ENCODE results near the gene GNPAT. TPM values are rescaled to one million over a fixed set of nuclear protein-coding genes. Genes with fewer than 3 reads are reported as not detected.

The GNPAT gene
- total RNA-seq, 1 donor from 2014 or later = 32.5 TPM

GRCh38 chr1:231315887-231316286 is 74.9 kb downstream of the GNPAT start:
- Histone ChIP-seq H3K4me2 (ENCODE audit: low read length) (no peak overlapping the region), H4K20me1 (ENCODE audit: insufficient read depth, low read length) (no peaks in the 10 kb centered on the region), H3K79me2 (ENCODE audit: insufficient read depth, low read length) (no peaks in the 10 kb centered on the region), H3K36me3 (ENCODE audit: insufficient read depth, low read length) (no peaks in the 10 kb centered on the region), H3K9me3 (ENCODE audit: insufficient read depth, low read depth, low read length) (no peaks in the 10 kb centered on the region), H3K9ac (ENCODE audit: low read length) (no peak overlapping the region), H2AFZ (ENCODE audit: low read depth, low read length) (no peak overlapping the region), H3K4me3 (ENCODE audit: insufficient read depth, low read depth, low read length) (no peak overlapping the region), H3K4me1 (ENCODE audit: insufficient read depth, low read length) (no peaks in the 10 kb centered on the region), H3K27me3 (ENCODE audit: insufficient read depth, low read length) (no peaks in the 10 kb centered on the region), H3K27ac (ENCODE audit: low read depth, low read length) (no peak overlapping the region)
- no peak for FAIRE-seq
- peaks cover 15% of the 10 kb centered on the region for H3K27me3 Mint-ChIP-seq (ENCODE audit: low read depth, unreplicated experiment)
- no peaks in the 10 kb centered on the region for H3K4me1 Mint-ChIP-seq (ENCODE audit: low read depth, unreplicated experiment)
- H3K9me3 Mint-ChIP-seq (ENCODE audit: unreplicated experiment) = peaks cover 4% of the 10 kb centered on the region
- DNase-seq (ENCODE audit: low read depth) = no peak
- H3K27ac Mint-ChIP-seq (ENCODE audit: unreplicated experiment) = no peak overlapping the region
- H3K36me3 Mint-ChIP-seq (ENCODE audit: low read depth, unreplicated experiment) = peaks cover 5% of the 10 kb centered on the region
- TF ChIP-seq CTCF (IDR thresholded peaks at IDR 0.05; ENCODE audit: insufficient read depth, low read depth, low read length) = peak; percentile 25
- no peak for TF ChIP-seq EZH2 (IDR thresholded peaks at IDR 0.05; ENCODE audit: insufficient read depth, low read length)
- no peak overlapping the region for H3K4me3 Mint-ChIP-seq (ENCODE audit: unreplicated experiment)

- H4K20me1 ChIP-seq (ENCODE audit: insufficient read depth, low read length) = no peaks in the 10 kb centered on the region
- H3K27ac Mint-ChIP-seq (ENCODE audit: unreplicated experiment) = no peak overlapping the region
- no peaks in the 10 kb centered on the region for H3K9me3 ChIP-seq (ENCODE audit: insufficient read depth, low read depth, low read length)
- TF ChIP-seq CTCF (IDR thresholded peaks at IDR 0.05; ENCODE audit: insufficient read depth, low read depth, low read length) (no peak), EZH2 (IDR thresholded peaks at IDR 0.05; ENCODE audit: insufficient read depth, low read length) (no peak)
- H3K36me3 Mint-ChIP-seq (ENCODE audit: low read depth, unreplicated experiment) = peaks cover 5% of the 10 kb centered on the region
- H3K79me2 ChIP-seq (ENCODE audit: insufficient read depth, low read length) = no peaks in the 10 kb centered on the region
- no peaks in the 10 kb centered on the region for H3K4me1 Mint-ChIP-seq (ENCODE audit: low read depth, unreplicated experiment)
- H3K27me3 Mint-ChIP-seq (ENCODE audit: low read depth, unreplicated experiment) = peaks cover 5% of the 10 kb centered on the region
- no peaks in the 10 kb centered on the region for H3K36me3 ChIP-seq (ENCODE audit: insufficient read depth, low read length)
- no peaks in the 10 kb centered on the region for H3K4me1 ChIP-seq (ENCODE audit: insufficient read depth, low read length)
- no peak overlapping the region for H3K9ac ChIP-seq (ENCODE audit: low read length)
- H3K4me2 ChIP-seq (ENCODE audit: low read length) = no peak overlapping the region
- no peak overlapping the region for H3K4me3 ChIP-seq (ENCODE audit: insufficient read depth, low read depth, low read length)
- no peak for DNase-seq (ENCODE audit: low read depth)
- H3K27me3 ChIP-seq (ENCODE audit: insufficient read depth, low read length) = no peaks in the 10 kb centered on the region
- no peak overlapping the region for H2AFZ ChIP-seq (ENCODE audit: low read depth, low read length)
- H3K27ac ChIP-seq (ENCODE audit: low read depth, low read length) = no peak overlapping the region
- no peak for FAIRE-seq
- no peak overlapping the region for H3K4me3 Mint-ChIP-seq (ENCODE audit: unreplicated experiment)
- peaks cover 2% of the 10 kb centered on the region for H3K9me3 Mint-ChIP-seq (ENCODE audit: unreplicated experiment)
Measured at GRCh38 chr1:231317306-231318014, 76.4 kb downstream of the GNPAT start.

- FAIRE-seq (no peak), DNase-seq (ENCODE audit: low read depth) (no peak)
- peaks cover 5% of the 10 kb centered on the region for H3K36me3 Mint-ChIP-seq (ENCODE audit: low read depth, unreplicated experiment)
- Histone ChIP-seq H3K9ac (ENCODE audit: low read length) (no peak overlapping the region), H2AFZ (ENCODE audit: low read depth, low read length) (no peak overlapping the region), H3K4me3 (ENCODE audit: insufficient read depth, low read depth, low read length) (no peak overlapping the region), H3K4me1 (ENCODE audit: insufficient read depth, low read length) (no peaks in the 10 kb centered on the region), H3K27ac (ENCODE audit: low read depth, low read length) (no peak overlapping the region), H4K20me1 (ENCODE audit: insufficient read depth, low read length) (no peaks in the 10 kb centered on the region), H3K36me3 (ENCODE audit: insufficient read depth, low read length) (no peaks in the 10 kb centered on the region), H3K9me3 (ENCODE audit: insufficient read depth, low read depth, low read length) (no peaks in the 10 kb centered on the region), H3K4me2 (ENCODE audit: low read length) (no peak overlapping the region), H3K27me3 (ENCODE audit: insufficient read depth, low read length) (no peaks in the 10 kb centered on the region), H3K79me2 (ENCODE audit: insufficient read depth, low read length) (no peaks in the 10 kb centered on the region)
- H3K27ac Mint-ChIP-seq (ENCODE audit: unreplicated experiment) = no peak overlapping the region
- H3K4me1 Mint-ChIP-seq (ENCODE audit: low read depth, unreplicated experiment) = no peaks in the 10 kb centered on the region
- peaks cover 2% of the 10 kb centered on the region for H3K9me3 Mint-ChIP-seq (ENCODE audit: unreplicated experiment)
- peaks cover 5% of the 10 kb centered on the region for H3K27me3 Mint-ChIP-seq (ENCODE audit: low read depth, unreplicated experiment)
- no peak overlapping the region for H3K4me3 Mint-ChIP-seq (ENCODE audit: unreplicated experiment)
- no peak for TF ChIP-seq EZH2 (IDR thresholded peaks at IDR 0.05; ENCODE audit: insufficient read depth, low read length)
- no peak for TF ChIP-seq CTCF (IDR thresholded peaks at IDR 0.05; ENCODE audit: insufficient read depth, low read depth, low read length)
Measured at GRCh38 chr1:231318015-231318355, 77.0 kb downstream of the GNPAT start.
